ENCODE results near the gene CHD9.
"Not testable (repeated sequence)": the region's sequence is repeated elsewhere in the genome, so short reads cannot be mapped to it uniquely, and the experiment has no call there.

The CHD9 gene

GRCh38 chr16:53212893-53213223 lies 158.1 kb downstream of the CHD9 start:
- DNase-seq: no peak

GRCh38 chr16:53213542-53213941 lies 158.8 kb downstream of the CHD9 start:
- DNase-seq: no peak

- no peak for DNase-seq
These were observed 162.0 kb downstream of the CHD9 start for GRCh38 chr16:53216798-53217197.

- DNase-seq: peak; percentile 13
These were observed 164.6 kb downstream of the CHD9 start for GRCh38 chr16:53219371-53219770.

GRCh38 chr16:53219795-53220454 lies 165.1 kb downstream of the CHD9 start:
- peak; percentile 34 for DNase-seq

GRCh38 chr16:53220585-53220984 lies 165.8 kb downstream of the CHD9 start:
- peak; percentile 31 for DNase-seq

GRCh38 chr16:53224951-53225533 lies 170.3 kb downstream of the CHD9 start:
- DNase-seq: peak; percentile 35

- DNase-seq: no peak
These were observed 178.2 kb downstream of the CHD9 start for GRCh38 chr16:53232826-53233529.

- DNase-seq: no peak
These were observed 180.0 kb downstream of the CHD9 start for GRCh38 chr16:53234836-53235235.

- DNase-seq: peak; percentile 33
These were observed 181.1 kb downstream of the CHD9 start for GRCh38 chr16:53235851-53236250.

- DNase-seq: no peak
These were observed 194.5 kb downstream of the CHD9 start for GRCh38 chr16:53249331-53249730.

- peak; percentile 69 for DNase-seq
These were observed 202.2 kb downstream of the CHD9 start for GRCh38 chr16:53257001-53257400.

- no peak for DNase-seq
These were observed 204.0 kb downstream of the CHD9 start for GRCh38 chr16:53258809-53259208.

GRCh38 chr16:53261276-53261675 lies 206.5 kb downstream of the CHD9 start:
- DNase-seq: no peak

GRCh38 chr16:53262645-53263044 lies 207.9 kb downstream of the CHD9 start:
- no peak for DNase-seq

- DNase-seq: peak; percentile 5
These were observed 211.4 kb downstream of the CHD9 start for GRCh38 chr16:53266156-53266555.

- not testable (repeated sequence) for DNase-seq
These were observed 223.7 kb downstream of the CHD9 start for GRCh38 chr16:53278498-53278897.

GRCh38 chr16:53281280-53281679 lies 226.5 kb downstream of the CHD9 start:
- DNase-seq: no peak

GRCh38 chr16:53281859-53282258 lies 227.1 kb downstream of the CHD9 start:
- DNase-seq: no peak

GRCh38 chr16:53282328-53282727 lies 227.5 kb downstream of the CHD9 start:
- DNase-seq: no peak

- DNase-seq: peak; percentile 36
These were observed 228.5 kb downstream of the CHD9 start for GRCh38 chr16:53282975-53283946.

- DNase-seq: no peak
These were observed 230.4 kb downstream of the CHD9 start for GRCh38 chr16:53285236-53285635.

GRCh38 chr16:53290520-53290919 lies 235.7 kb downstream of the CHD9 start:
- no peak for DNase-seq
